Activated CD4-positive, alpha-beta memory T cell treated with anti-CD3 and anti-CD28 coated beads for 36 hours (primary cell): ENCODE measurements around the gene STON2. TPM values are rescaled to one million over a fixed set of nuclear protein-coding genes. Genes with fewer than 3 reads are reported as not detected.
A peak's percentile ranks its signal among the peaks of the same experiment; 100 is the strongest.

ENCODE experiments used
- CTCF ChIA-PET: fragments of 350-600 bp; sonication (Branson Sonifier 250); formaldehyde crosslinking; loops from one replicate; lab custom pipeline; 2021; ENCODE audit warnings: antibody characterized with exemption, inconsistent platforms; lab: Charles Lee
- POLR2A ChIA-PET: fragments of 350-600 bp; sonication (Branson Sonifier 250); formaldehyde crosslinking; loops from one replicate; lab custom pipeline; 2021; ENCODE audit warnings: antibody characterized with exemption; lab: Charles Lee
- DNase-seq: peaks from one replicate; pipeline ENCODE4 v3.0.0-alpha.2; 2020
- H3K27ac Mint-ChIP-seq: one replicate; pipeline ENCODE4 v1.8.0; 2021; ENCODE audit warnings: mixed read lengths
- H3K27me3 Mint-ChIP-seq: one replicate; pipeline ENCODE4 v1.8.0; 2021; ENCODE audit warnings: mixed read lengths
- H3K36me3 Mint-ChIP-seq: one replicate; pipeline ENCODE4 v1.8.0; 2021; ENCODE audit warnings: mixed read lengths
- H3K4me1 Mint-ChIP-seq: one replicate; pipeline ENCODE4 v1.8.0; 2021; ENCODE audit warnings: low read depth, mixed read lengths
- H3K4me3 Mint-ChIP-seq: one replicate; pipeline ENCODE4 v1.8.0; 2021; ENCODE audit warnings: mild to moderate bottlenecking, mixed read lengths
- H3K9me3 Mint-ChIP-seq: one replicate; pipeline ENCODE4 v1.8.0; 2021; ENCODE audit warnings: mixed read lengths
- intact Hi-C: fragments of 100-400 bp; cut with micrococcal nuclease; formaldehyde crosslinking; loops from one replicate; pipeline ENCODE4 v1.15.1; 2023
- total RNA-seq, 2 experiments: library from RNA; stranded (reverse); gene quantifications; one replicate each; pipeline ENCODE4 v1.2.3, GENCODE V29; 2021

Gene STON2
- total RNA-seq: under 1 TPM; 0.12 to 0.34 TPM

- peak; percentile 48 for DNase-seq
- Mint-ChIP-seq H3K36me3 (no peaks in the 10 kb centered on the region), H3K27ac (no peak within 1 kb of the TSS), H3K4me3 (no peak within 1 kb of the TSS), H3K4me1 (peaks cover 13% of the 10 kb centered on the region), H3K9me3 (no peaks in the 10 kb centered on the region), H3K27me3 (peaks cover 13% of the 10 kb centered on the region)
- ChIA-PET CTCF (interaction anchor here (0.5 kb wide), 1 partner anchor 70 kb away, joined by 3 read pairs; no protein-coding TSS in a partner anchor), POLR2A (no interaction called here)
- intact Hi-C loops: no loop called here
These were observed at the start of gene STON2 for GRCh38 chr14:81400202-81400678. Gene STON2, minus strand, starts transcription at chr14:81400324. Its CDS starts 1,942 bp downstream, at chr14:81398382.

GRCh38 chr14:81449576-81449975 is 49.5 kb upstream of the STON2 start:
- intact Hi-C loops: no loop called here
- Mint-ChIP-seq H3K9me3 (no peaks in the 10 kb centered on the region), H3K27me3 (peaks cover 7% of the 10 kb centered on the region), H3K27ac (no peak overlapping the region), H3K4me1 (no peaks in the 10 kb centered on the region), H3K36me3 (no peaks in the 10 kb centered on the region), H3K4me3 (no peak overlapping the region)
- CTCF ChIA-PET: interaction anchor here (10.6 kb wide), 1 partner anchor 179 kb away, joined by 122 read pairs; no protein-coding TSS in a partner anchor
- POLR2A ChIA-PET: no interaction called here
- DNase-seq: no peak

GRCh38 chr14:81449114-81449513 is 49.0 kb upstream of the STON2 start:
- no peaks in the 10 kb centered on the region for H3K4me1 Mint-ChIP-seq
- ChIA-PET CTCF (interaction anchor here (10.6 kb wide), 1 partner anchor 179 kb away, joined by 122 read pairs; no protein-coding TSS in a partner anchor), POLR2A (no interaction called here)
- no peak overlapping the region for H3K27ac Mint-ChIP-seq
- intact Hi-C loops: no loop called here
- H3K27me3 Mint-ChIP-seq: peaks cover 7% of the 10 kb centered on the region
- no peaks in the 10 kb centered on the region for H3K9me3 Mint-ChIP-seq
- no peaks in the 10 kb centered on the region for H3K36me3 Mint-ChIP-seq
- no peak overlapping the region for H3K4me3 Mint-ChIP-seq
- no peak for DNase-seq

- intact Hi-C loops: no loop called here
- Mint-ChIP-seq H3K36me3 (no peaks in the 10 kb centered on the region), H3K27me3 (peaks cover 19% of the 10 kb centered on the region), H3K4me1 (no peaks in the 10 kb centered on the region), H3K27ac (no peak overlapping the region), H3K9me3 (no peaks in the 10 kb centered on the region), H3K4me3 (no peak overlapping the region)
- DNase-seq: no peak
- CTCF ChIA-PET: interaction anchor here (0.6 kb wide), 1 partner anchor 716 kb away, joined by 3 read pairs; no protein-coding TSS in a partner anchor
- POLR2A ChIA-PET: interaction anchor here (0.6 kb wide), 1 partner anchor 1333 kb away, joined by 3 read pairs; no protein-coding TSS in a partner anchor
These were observed 47.1 kb upstream of the STON2 start for GRCh38 chr14:81447021-81447764.

GRCh38 chr14:81446279-81447007 is 46.3 kb upstream of the STON2 start:
- no peak for DNase-seq
- POLR2A ChIA-PET: interaction anchor here (0.6 kb wide), 1 partner anchor 1332 kb away, joined by 3 read pairs; no protein-coding TSS in a partner anchor
- H3K27me3 Mint-ChIP-seq: peaks cover 23% of the 10 kb centered on the region
- H3K9me3 Mint-ChIP-seq: no peaks in the 10 kb centered on the region
- H3K36me3 Mint-ChIP-seq: no peaks in the 10 kb centered on the region
- CTCF ChIA-PET: interaction anchor here (0.6 kb wide), 1 partner anchor 715 kb away, joined by 3 read pairs; no protein-coding TSS in a partner anchor
- H3K27ac Mint-ChIP-seq: no peak overlapping the region
- intact Hi-C loops: no loop called here
- H3K4me1 Mint-ChIP-seq: no peaks in the 10 kb centered on the region
- H3K4me3 Mint-ChIP-seq: no peak overlapping the region

- no peak overlapping the region for H3K27ac Mint-ChIP-seq
- POLR2A ChIA-PET: no interaction called here
- peaks cover 53% of the 10 kb centered on the region for H3K27me3 Mint-ChIP-seq
- intact Hi-C loops: no loop called here
- H3K36me3 Mint-ChIP-seq: peaks cover 1% of the 10 kb centered on the region
- H3K9me3 Mint-ChIP-seq: no peaks in the 10 kb centered on the region
- peaks cover 6% of the 10 kb centered on the region for H3K4me1 Mint-ChIP-seq
- no peak overlapping the region for H3K4me3 Mint-ChIP-seq
- CTCF ChIA-PET: no interaction called here
- DNase-seq: no peak
These were observed 41.6 kb upstream of the STON2 start for GRCh38 chr14:81441626-81442134.

GRCh38 chr14:81440041-81440440 is 39.9 kb upstream of the STON2 start:
- Mint-ChIP-seq H3K27me3 (peaks cover 58% of the 10 kb centered on the region), H3K9me3 (no peaks in the 10 kb centered on the region), H3K36me3 (peaks cover 1% of the 10 kb centered on the region), H3K27ac (no peak overlapping the region), H3K4me3 (no peak overlapping the region), H3K4me1 (peaks cover 12% of the 10 kb centered on the region)
- ChIA-PET CTCF (no interaction called here), POLR2A (no interaction called here)
- no peak for DNase-seq
- intact Hi-C loops: no loop called here

- no peak overlapping the region for H3K27ac Mint-ChIP-seq
- CTCF ChIA-PET: interaction anchor here (1.7 to 2.2 kb wide), 2 partner anchors 168 to 267 kb away, joined by 5 to 6 read pairs; no protein-coding TSS in a partner anchor
- peaks cover 1% of the 10 kb centered on the region for H3K36me3 Mint-ChIP-seq
- H3K4me3 Mint-ChIP-seq: peak overlapping the region; percentile 3
- peaks cover 12% of the 10 kb centered on the region for H3K4me1 Mint-ChIP-seq
- intact Hi-C loops: no loop called here
- DNase-seq: no peak
- no peaks in the 10 kb centered on the region for H3K9me3 Mint-ChIP-seq
- POLR2A ChIA-PET: no interaction called here
- H3K27me3 Mint-ChIP-seq: peaks cover 72% of the 10 kb centered on the region
These were observed 37.1 kb upstream of the STON2 start for GRCh38 chr14:81437244-81437643.

- intact Hi-C loops: no loop called here
- no peak overlapping the region for H3K27ac Mint-ChIP-seq
- peaks cover 12% of the 10 kb centered on the region for H3K4me1 Mint-ChIP-seq
- DNase-seq: peak; percentile 54
- peak overlapping the region; percentile 59 for H3K4me3 Mint-ChIP-seq
- ChIA-PET POLR2A (no interaction called here), CTCF (interaction anchor here (0.7 to 2.2 kb wide), 4 partner anchors 16 to 266 kb away, joined by 3 to 6 read pairs (median 4); no protein-coding TSS in a partner anchor)
- H3K27me3 Mint-ChIP-seq: peaks cover 72% of the 10 kb centered on the region
- no peaks in the 10 kb centered on the region for H3K9me3 Mint-ChIP-seq
- peaks cover 1% of the 10 kb centered on the region for H3K36me3 Mint-ChIP-seq
These were observed 36.4 kb upstream of the STON2 start for GRCh38 chr14:81436296-81437138.

GRCh38 chr14:81435391-81436295 is 35.5 kb upstream of the STON2 start:
- intact Hi-C loops: no loop called here
- CTCF ChIA-PET: interaction anchor here (1.1 to 2.2 kb wide), 4 partner anchors 29 to 266 kb away, joined by 3 to 6 read pairs (median 4); no protein-coding TSS in a partner anchor
- Mint-ChIP-seq H3K36me3 (peaks cover 1% of the 10 kb centered on the region), H3K4me3 (peak overlapping the region; percentile 58), H3K4me1 (peaks cover 12% of the 10 kb centered on the region), H3K27me3 (peaks cover 68% of the 10 kb centered on the region), H3K9me3 (no peaks in the 10 kb centered on the region), H3K27ac (no peak overlapping the region)
- POLR2A ChIA-PET: no interaction called here
- peak; percentile 27 for DNase-seq
